CD8-positive, alpha-beta memory T cell (primary cell): ENCODE data around the gene DMXL2. TPM values are rescaled to one million over a fixed set of nuclear protein-coding genes. Genes with fewer than 3 reads are reported as not detected.
"Not testable (repeated sequence)": the region's sequence is repeated elsewhere in the genome, so short reads cannot be mapped to it uniquely, and the experiment has no call there.

ENCODE experiments used
- CTCF ChIA-PET: fragments of 350-600 bp; sonication (Branson Sonifier 250); formaldehyde crosslinking; loops from one replicate; lab custom pipeline; 2021; ENCODE audit warnings: antibody characterized with exemption; lab: Charles Lee
- POLR2A ChIA-PET: fragments of 350-600 bp; sonication (Branson Sonifier 250); formaldehyde crosslinking; loops from one replicate; lab custom pipeline; 2021; ENCODE audit warnings: antibody characterized with exemption; lab: Charles Lee
- DNase-seq, 5 donors: peaks; one replicate each; pipeline versions ENCODE4 v3.0.0 to v3.0.0-alpha.2; 2020 to 2022; ENCODE audit warnings: mixed read lengths in 1 of 5
- H3K27ac ChIP-seq: one replicate; pipeline ENCODE4 v1.7.0; 2013; ENCODE audit warnings: low read depth, mild to moderate bottlenecking, low read length, moderate library complexity
- H3K27me3 ChIP-seq: 2 replicates; pipeline ENCODE4 v1.7.0; 2013; ENCODE audit warnings: low read length, mild to moderate bottlenecking; ENCODE audit not compliant: insufficient read depth, poor library complexity, severe bottlenecking
- H3K36me3 ChIP-seq: 2 replicates; pipeline ENCODE4 v1.7.0; 2013; ENCODE audit warnings: mild to moderate bottlenecking, low read length, moderate library complexity; ENCODE audit not compliant: insufficient read depth
- H3K4me1 ChIP-seq: 2 replicates; pipeline ENCODE4 v1.7.0; 2013; ENCODE audit warnings: mild to moderate bottlenecking, low read length, moderate library complexity; ENCODE audit not compliant: insufficient read depth
- H3K4me3 ChIP-seq: 2 replicates; pipeline ENCODE4 v1.7.0; 2013; ENCODE audit warnings: mild to moderate bottlenecking, low read length
- H3K9me3 ChIP-seq: 2 replicates; pipeline ENCODE4 v1.7.0; 2013; ENCODE audit warnings: mild to moderate bottlenecking, low read length
- H3K27ac Mint-ChIP-seq, 8 donors: one replicate each; pipeline ENCODE4 v1.8.0; 2020 to 2021; ENCODE audit warnings: mixed read lengths in 8 of 8, mild to moderate bottlenecking in 6 of 8, inconsistent platforms in 3 of 8, moderate library complexity in 3 of 8
- H3K27me3 Mint-ChIP-seq, 2 donors: one replicate each; pipeline ENCODE4 v1.8.0; 2020 to 2021; ENCODE audit warnings: mixed read lengths in 2 of 2, mild to moderate bottlenecking in 1 of 2, moderate library complexity in 1 of 2
- H3K36me3 Mint-ChIP-seq, 3 donors: one replicate each; pipeline ENCODE4 v1.8.0; 2020 to 2021; ENCODE audit warnings: mixed read lengths in 3 of 3, inconsistent platforms in 1 of 3, mild to moderate bottlenecking in 1 of 3
- H3K4me1 Mint-ChIP-seq, 3 donors: one replicate each; pipeline ENCODE4 v1.8.0; 2020 to 2021; ENCODE audit warnings: mixed read lengths in 3 of 3, inconsistent platforms in 1 of 3, mild to moderate bottlenecking in 1 of 3
- H3K4me3 Mint-ChIP-seq, 7 donors: one replicate each; pipeline ENCODE4 v1.8.0; 2020 to 2021; ENCODE audit warnings: mixed read lengths in 7 of 7, mild to moderate bottlenecking in 6 of 7, moderate library complexity in 4 of 7, inconsistent platforms in 2 of 7
- H3K9me3 Mint-ChIP-seq, 5 donors: one replicate each; pipeline ENCODE4 v1.8.0; 2020 to 2022; ENCODE audit warnings: mixed read lengths in 5 of 5, mild to moderate bottlenecking in 3 of 5, moderate library complexity in 2 of 5, inconsistent platforms in 1 of 5
- polyA plus RNA-seq: library from polyadenylated mRNA; unstranded; fragments of 300-500 nt; fragmentation: Illumina TruSeq; gene quantifications from one replicate; pipeline ENCODE4 v1.2.3, GENCODE V29; 2021
- total RNA-seq, 2 experiments: library from RNA; stranded (reverse); gene quantifications; one replicate each; pipeline ENCODE4 v1.2.3, GENCODE V29; 2021

Gene DMXL2
- total and polyA plus RNA-seq, 3 experiments from 2014 or later = 0.61 to 7.0 (median 5.8) TPM

- Histone ChIP-seq H3K9me3 (no peaks in the 10 kb centered on the region), H3K27ac (no peak overlapping the region), H3K36me3 (no peaks in the 10 kb centered on the region), H3K4me1 (no peaks in the 10 kb centered on the region), H3K27me3 (no peaks in the 10 kb centered on the region), H3K4me3 (no peak overlapping the region)
- Mint-ChIP-seq H3K27ac (peak overlapping the region in 1 of 8 donors; percentile 3), H3K27me3 (peaks cover 0 to 5% of the 10 kb centered on the region in 2 donors), H3K4me3 (no peak overlapping the region), H3K36me3 (no peaks in the 10 kb centered on the region), H3K9me3 (no peaks in the 10 kb centered on the region), H3K4me1 (no peaks in the 10 kb centered on the region)
- DNase-seq = no peak
- ChIA-PET CTCF (interaction anchor here (0.6 to 3.6 kb wide), 2 partner anchors 124 to 575 kb away, joined by 3 to 97 read pairs; no protein-coding TSS in a partner anchor), POLR2A (no interaction called here)
Measured at GRCh38 chr15:51652084-51652668, 29.6 kb upstream of the DMXL2 start.

- no peaks in the 10 kb centered on the region for H3K27me3 ChIP-seq
- no peaks in the 10 kb centered on the region for H3K36me3 ChIP-seq
- Mint-ChIP-seq H3K36me3 (no peaks in the 10 kb centered on the region), H3K4me1 (no peaks in the 10 kb centered on the region), H3K4me3 (no peak overlapping the region), H3K9me3 (no peaks in the 10 kb centered on the region), H3K27me3 (peaks cover 0 to 5% of the 10 kb centered on the region in 2 donors), H3K27ac (no peak overlapping the region)
- no peaks in the 10 kb centered on the region for H3K4me1 ChIP-seq
- ChIA-PET POLR2A (interaction anchor here (0.6 to 1.3 kb wide), 2 partner anchors 34 to 127 kb away, joined by 3 to 5 read pairs; no protein-coding TSS in a partner anchor), CTCF (interaction anchor here (0.6 to 3.6 kb wide), 20 partner anchors 9 to 254 kb away, joined by 3 to 97 read pairs (median 4); partner anchors contain the start of genes LYSMD2, TMOD2 and TMOD3)
- H3K9me3 ChIP-seq = no peaks in the 10 kb centered on the region
- DNase-seq = peak in 4 of 5 donors; percentile 6 to 65 (median 44)
- no peak overlapping the region for H3K4me3 ChIP-seq
- H3K27ac ChIP-seq = no peak overlapping the region
Measured at GRCh38 chr15:51649659-51650521, 27.3 kb upstream of the DMXL2 start.

- POLR2A ChIA-PET, H3K27ac ChIP-seq, H3K36me3 ChIP-seq, H3K4me1 ChIP-seq, H3K9me3 Mint-ChIP-seq, DNase-seq, H3K4me1 Mint-ChIP-seq, H3K27ac Mint-ChIP-seq, H3K4me3 ChIP-seq, H3K27me3 ChIP-seq, H3K9me3 ChIP-seq, H3K27me3 Mint-ChIP-seq, H3K36me3 Mint-ChIP-seq, H3K4me3 Mint-ChIP-seq: not testable (repeated sequence)
- CTCF ChIA-PET = interaction anchor here (3.0 kb wide), 1 partner anchor 128 kb away, joined by 17 read pairs; no protein-coding TSS in a partner anchor
Measured at GRCh38 chr15:51648643-51649042, 26.1 kb upstream of the DMXL2 start.

GRCh38 chr15:51648101-51648500 lies 25.5 kb upstream of the DMXL2 start:
- H3K27me3 Mint-ChIP-seq, H3K4me1 Mint-ChIP-seq, H3K27me3 ChIP-seq, H3K36me3 ChIP-seq, H3K9me3 Mint-ChIP-seq, H3K27ac Mint-ChIP-seq, DNase-seq, H3K27ac ChIP-seq, H3K9me3 ChIP-seq, H3K4me3 ChIP-seq, H3K4me1 ChIP-seq, POLR2A ChIA-PET, H3K36me3 Mint-ChIP-seq, H3K4me3 Mint-ChIP-seq: not testable (repeated sequence)
- CTCF ChIA-PET = interaction anchor here (3.0 kb wide), 1 partner anchor 128 kb away, joined by 17 read pairs; no protein-coding TSS in a partner anchor

- Histone ChIP-seq H3K27ac (no peak overlapping the region), H3K27me3 (no peaks in the 10 kb centered on the region), H3K9me3 (no peaks in the 10 kb centered on the region), H3K4me1 (no peaks in the 10 kb centered on the region), H3K36me3 (no peaks in the 10 kb centered on the region), H3K4me3 (no peak overlapping the region)
- no peak overlapping the region for H3K4me3 Mint-ChIP-seq
- H3K4me1 Mint-ChIP-seq = no peaks in the 10 kb centered on the region
- peaks cover 1 to 9% of the 10 kb centered on the region in 2 donors for H3K27me3 Mint-ChIP-seq
- H3K27ac Mint-ChIP-seq = peak overlapping the region in 1 of 8 donors; percentile 27
- DNase-seq = no peak
- H3K36me3 Mint-ChIP-seq = no peaks in the 10 kb centered on the region
- no peaks in the 10 kb centered on the region for H3K9me3 Mint-ChIP-seq
- ChIA-PET CTCF (interaction anchor here (3.0 kb wide), 1 partner anchor 129 kb away, joined by 17 read pairs; no protein-coding TSS in a partner anchor), POLR2A (no interaction called here)
Measured at GRCh38 chr15:51647128-51647562, 24.6 kb upstream of the DMXL2 start.

- H3K27ac Mint-ChIP-seq = no peak overlapping the region
- H3K9me3 ChIP-seq = no peaks in the 10 kb centered on the region
- H3K9me3 Mint-ChIP-seq = no peaks in the 10 kb centered on the region
- no peak for DNase-seq
- H3K27me3 ChIP-seq = no peaks in the 10 kb centered on the region
- H3K4me1 Mint-ChIP-seq = no peaks in the 10 kb centered on the region
- H3K4me3 Mint-ChIP-seq = no peak overlapping the region
- H3K27ac ChIP-seq = no peak overlapping the region
- no peaks in the 10 kb centered on the region for H3K4me1 ChIP-seq
- ChIA-PET POLR2A (no interaction called here), CTCF (no interaction called here)
- H3K36me3 Mint-ChIP-seq = no peaks in the 10 kb centered on the region
- H3K36me3 ChIP-seq = no peaks in the 10 kb centered on the region
- H3K27me3 Mint-ChIP-seq = peaks cover 4 to 18% of the 10 kb centered on the region in 2 donors
- no peak overlapping the region for H3K4me3 ChIP-seq
Measured at GRCh38 chr15:51642696-51643095, 20.1 kb upstream of the DMXL2 start.

- Mint-ChIP-seq H3K27ac (no peak overlapping the region), H3K9me3 (no peaks in the 10 kb centered on the region), H3K36me3 (no peaks in the 10 kb centered on the region), H3K4me1 (no peaks in the 10 kb centered on the region), H3K27me3 (peaks cover 2 to 21% of the 10 kb centered on the region in 2 donors), H3K4me3 (no peak overlapping the region)
- H3K4me3 ChIP-seq = no peak overlapping the region
- H3K9me3 ChIP-seq = no peaks in the 10 kb centered on the region
- ChIA-PET CTCF (interaction anchor here (0.8 to 1.7 kb wide), 3 partner anchors 8 to 135 kb away, joined by 3 to 6 read pairs (median 5); no protein-coding TSS in a partner anchor), POLR2A (no interaction called here)
- no peak for DNase-seq
- no peak overlapping the region for H3K27ac ChIP-seq
- H3K36me3 ChIP-seq = no peaks in the 10 kb centered on the region
- H3K27me3 ChIP-seq = no peaks in the 10 kb centered on the region
- H3K4me1 ChIP-seq = no peaks in the 10 kb centered on the region
Measured at GRCh38 chr15:51641490-51642130, 19.0 kb upstream of the DMXL2 start.
